Measurements from ENCODE around the gene CCDC154. TPM values are rescaled to one million over a fixed set of nuclear protein-coding genes. Genes with fewer than 3 reads are reported as not detected.

CCDC154 gene
- total RNA-seq, 1 experiment from 2014 or later: 0.75 TPM

DNA sequence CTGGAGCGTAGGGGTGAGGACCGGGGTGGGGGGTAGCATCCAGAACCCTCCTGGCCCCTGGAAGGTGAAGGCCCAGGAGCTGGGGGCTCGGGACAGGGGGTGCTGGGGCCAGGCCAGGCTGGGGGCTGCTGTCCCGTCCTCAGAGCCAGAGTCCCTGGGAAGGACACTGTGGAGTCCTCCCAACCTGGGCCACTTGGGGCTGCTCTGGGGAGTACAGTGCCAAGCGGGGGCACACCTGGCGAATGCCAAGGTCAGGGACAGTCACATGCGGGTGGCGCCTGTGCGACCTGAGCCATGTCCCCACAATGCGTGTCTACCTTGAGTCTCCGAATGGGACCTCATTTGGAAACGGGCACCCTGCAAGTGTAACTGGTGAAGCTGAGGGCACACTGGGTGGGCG lies 14.7 kb downstream of the CCDC154 start:
- in situ Hi-C loops (cut with HindIII; ENCODE audit: low sequenced_read_pairs): no loop called here
- DNase-seq (ENCODE audit: low spot score): no peak

DNA sequence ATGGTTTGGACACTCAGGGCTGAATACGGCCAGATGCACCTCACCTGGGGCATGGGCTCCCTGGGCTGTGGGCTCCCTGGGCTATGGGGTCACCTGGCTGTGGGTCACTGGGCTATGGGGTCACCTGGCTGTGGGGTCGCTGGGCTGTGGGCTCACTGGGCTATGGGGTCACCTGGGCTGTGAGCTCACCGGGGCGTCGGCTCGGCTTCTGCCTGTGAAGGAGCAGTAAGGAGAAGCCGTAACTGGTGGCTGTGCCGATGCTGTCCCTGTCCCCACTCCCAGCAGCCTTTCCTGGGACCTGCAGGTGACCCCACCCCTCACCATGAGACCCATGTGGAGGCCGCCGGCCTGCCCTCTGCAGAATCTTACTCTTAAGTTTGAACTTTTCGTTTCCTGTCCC lies 15.3 kb downstream of the CCDC154 start:
- no peak for DNase-seq (ENCODE audit: low spot score)
- in situ Hi-C loops (cut with HindIII; ENCODE audit: low sequenced_read_pairs): no loop called here

DNA sequence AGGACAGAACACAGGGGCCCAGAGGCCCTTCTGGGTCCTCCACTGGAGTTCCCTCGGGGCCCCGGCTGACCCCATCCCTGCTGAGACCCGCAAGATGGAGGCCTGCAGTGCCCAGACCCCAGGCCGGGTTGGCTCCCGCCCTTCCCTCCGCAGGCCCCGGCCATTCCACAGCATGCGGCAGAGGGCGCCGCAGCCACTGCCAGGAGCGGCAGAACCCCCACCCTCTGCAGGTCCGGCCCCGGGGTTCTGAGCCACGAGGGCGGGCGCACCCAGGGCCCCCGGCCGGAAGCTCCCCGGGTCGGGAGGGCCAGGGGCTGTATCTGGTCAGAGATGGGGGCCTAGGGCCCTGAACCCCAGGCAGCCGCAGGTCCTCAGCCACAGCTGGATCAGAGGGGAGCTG lies 15.8 kb downstream of the CCDC154 start:
- in situ Hi-C loops (cut with HindIII; ENCODE audit: low sequenced_read_pairs): no loop called here
- DNase-seq (ENCODE audit: low spot score): no peak

DNA sequence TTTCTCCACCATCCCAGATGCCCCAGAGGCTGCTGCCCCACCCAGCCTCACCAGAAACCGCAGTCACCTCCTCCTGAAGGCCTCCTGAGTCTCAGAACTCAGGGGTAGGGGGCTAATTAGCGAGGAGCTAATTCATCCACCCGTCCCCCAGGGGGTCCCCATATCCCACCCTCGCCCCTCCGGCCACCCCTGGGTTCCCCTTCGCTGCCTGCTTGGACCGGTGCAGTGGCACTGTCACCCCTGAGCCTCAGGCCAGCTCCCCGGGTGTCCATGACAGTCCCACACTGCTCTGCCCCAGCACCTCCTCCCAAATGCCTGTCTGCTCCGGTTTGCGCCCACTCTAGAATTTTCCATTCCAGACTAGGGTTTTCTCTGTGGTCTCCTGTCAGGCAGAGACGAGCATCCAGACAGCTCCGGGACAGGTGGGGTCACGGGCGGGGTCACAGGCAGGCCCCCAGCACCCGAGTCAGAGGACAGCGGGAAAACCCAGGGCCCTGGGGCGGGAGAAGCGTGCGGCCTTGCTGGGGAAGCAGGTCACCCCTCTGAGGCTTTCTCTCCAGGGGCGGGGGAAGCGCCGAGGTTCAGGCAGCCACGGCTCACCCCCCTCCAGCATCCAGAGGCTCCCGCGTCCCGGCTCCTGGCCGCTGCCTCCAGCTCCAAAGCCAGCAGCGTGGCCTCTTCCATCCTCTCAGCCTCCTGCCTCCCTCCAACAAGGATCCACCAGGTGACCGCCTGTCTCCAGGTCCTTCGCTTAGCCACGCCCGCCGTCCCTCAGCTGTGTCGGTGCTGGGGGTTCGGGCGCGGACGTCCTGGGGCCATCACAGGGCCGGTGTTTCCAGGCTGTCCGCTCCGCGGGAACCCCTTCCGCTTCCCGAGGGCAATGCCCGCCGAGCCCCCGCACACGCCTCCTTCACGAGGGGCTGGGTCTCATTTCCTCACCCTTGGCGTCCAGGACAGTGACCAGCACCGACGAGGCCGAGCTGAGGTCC lies 16.6 kb downstream of the CCDC154 start:
- no peak for DNase-seq (ENCODE audit: low spot score)
- in situ Hi-C loops (cut with HindIII; ENCODE audit: low sequenced_read_pairs): no loop called here

DNA sequence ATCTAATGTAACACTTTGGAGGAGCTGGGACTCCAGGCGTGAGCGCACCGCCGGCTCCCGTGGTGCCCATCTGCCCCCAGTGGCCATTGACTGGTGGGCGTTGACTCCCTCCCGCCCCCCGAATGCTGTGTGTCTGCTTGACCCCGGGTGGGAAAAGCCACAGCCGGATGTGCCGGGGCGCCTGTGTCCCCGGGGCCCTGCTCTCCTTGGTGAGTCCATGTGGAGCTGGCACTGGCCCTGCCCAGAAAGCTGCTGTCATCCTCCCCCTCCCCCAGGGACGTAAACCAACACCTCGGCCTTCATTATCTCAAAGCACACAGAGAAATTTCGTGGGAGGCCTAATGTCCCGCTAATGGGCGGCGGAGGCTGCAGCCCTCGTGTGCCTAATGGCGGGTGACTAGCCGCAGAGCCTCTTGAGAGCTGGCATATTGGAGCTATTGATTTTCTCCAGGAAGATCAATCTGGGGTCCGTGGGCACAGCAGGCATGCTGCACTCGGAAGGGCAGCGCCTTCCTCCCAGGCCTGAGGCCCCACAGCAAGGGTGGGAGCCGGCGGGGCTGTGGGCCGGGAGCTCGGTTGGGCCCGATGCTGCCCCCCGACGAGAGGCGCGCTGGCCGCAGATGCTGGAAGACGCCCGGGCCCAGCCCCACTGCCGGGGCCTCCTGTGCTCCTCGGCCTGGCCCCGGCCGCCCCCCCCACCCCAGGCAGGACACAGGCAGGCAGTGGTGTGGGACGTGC lies 17.5 kb downstream of the CCDC154 start:
- DNase-seq (ENCODE audit: low spot score): no peak
- in situ Hi-C loops (cut with HindIII; ENCODE audit: low sequenced_read_pairs): no loop called here

- in situ Hi-C loops (cut with HindIII; ENCODE audit: low sequenced_read_pairs): no loop called here
- no peak for DNase-seq (ENCODE audit: low spot score)
Measured at GRCh38 chr16:1425616-1426370, 18.6 kb downstream of the CCDC154 start.

GRCh38 chr16:1424028-1424427 lies 20.3 kb downstream of the CCDC154 start:
- no peak for DNase-seq (ENCODE audit: low spot score)
- in situ Hi-C loops (cut with HindIII; ENCODE audit: low sequenced_read_pairs): no loop called here

DNA sequence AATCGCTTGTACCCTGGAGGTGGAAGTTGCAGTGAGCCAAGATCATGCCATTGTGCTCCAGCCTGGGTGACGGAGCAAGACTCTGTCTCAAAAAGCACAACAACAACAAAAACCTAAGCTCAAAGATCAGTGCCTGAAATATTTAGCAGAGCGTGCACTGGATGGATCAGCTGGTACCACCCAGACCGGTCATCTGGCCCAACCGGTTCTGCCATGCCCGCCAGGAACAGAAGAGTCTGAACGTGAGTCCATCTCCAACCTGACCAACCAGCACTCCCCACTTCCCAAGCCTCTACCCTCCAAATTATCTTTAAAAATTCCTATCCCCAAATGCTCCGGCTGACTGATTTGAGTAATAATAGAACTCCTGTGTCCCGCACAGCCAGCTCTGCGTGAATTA lies 22.3 kb downstream of the CCDC154 start:
- in situ Hi-C loops (cut with HindIII; ENCODE audit: low sequenced_read_pairs): no loop called here
- no peak for DNase-seq (ENCODE audit: low spot score)

DNA sequence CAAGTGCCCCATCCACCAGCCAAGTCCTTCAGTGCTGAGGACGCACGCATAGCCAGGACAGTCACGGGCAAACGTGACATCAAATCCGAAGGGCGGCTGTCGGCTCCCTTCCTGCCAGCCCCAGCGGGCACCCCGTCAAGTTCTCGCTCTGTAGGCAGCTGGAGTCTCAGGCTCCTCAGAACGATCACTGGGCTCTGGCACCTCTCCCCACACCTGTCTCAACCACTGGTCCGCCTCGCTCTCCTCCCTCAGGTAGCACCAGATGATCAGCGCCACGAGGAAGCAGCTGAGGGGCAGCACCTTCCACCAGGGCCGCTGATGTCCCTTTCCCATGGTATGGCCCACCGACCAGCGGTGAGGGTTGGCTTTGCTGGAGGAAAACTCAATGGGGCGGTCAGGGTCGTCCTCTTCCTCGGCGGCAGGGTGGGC lies 24.2 kb downstream of the CCDC154 start:
- in situ Hi-C loops (cut with HindIII; ENCODE audit: low sequenced_read_pairs): no loop called here
- DNase-seq (ENCODE audit: low spot score): no peak

GRCh38 chr16:1416521-1416941 lies 27.8 kb downstream of the CCDC154 start:
- no peak for DNase-seq (ENCODE audit: low spot score)
- in situ Hi-C loops (cut with HindIII; ENCODE audit: low sequenced_read_pairs): no loop called here

DNA sequence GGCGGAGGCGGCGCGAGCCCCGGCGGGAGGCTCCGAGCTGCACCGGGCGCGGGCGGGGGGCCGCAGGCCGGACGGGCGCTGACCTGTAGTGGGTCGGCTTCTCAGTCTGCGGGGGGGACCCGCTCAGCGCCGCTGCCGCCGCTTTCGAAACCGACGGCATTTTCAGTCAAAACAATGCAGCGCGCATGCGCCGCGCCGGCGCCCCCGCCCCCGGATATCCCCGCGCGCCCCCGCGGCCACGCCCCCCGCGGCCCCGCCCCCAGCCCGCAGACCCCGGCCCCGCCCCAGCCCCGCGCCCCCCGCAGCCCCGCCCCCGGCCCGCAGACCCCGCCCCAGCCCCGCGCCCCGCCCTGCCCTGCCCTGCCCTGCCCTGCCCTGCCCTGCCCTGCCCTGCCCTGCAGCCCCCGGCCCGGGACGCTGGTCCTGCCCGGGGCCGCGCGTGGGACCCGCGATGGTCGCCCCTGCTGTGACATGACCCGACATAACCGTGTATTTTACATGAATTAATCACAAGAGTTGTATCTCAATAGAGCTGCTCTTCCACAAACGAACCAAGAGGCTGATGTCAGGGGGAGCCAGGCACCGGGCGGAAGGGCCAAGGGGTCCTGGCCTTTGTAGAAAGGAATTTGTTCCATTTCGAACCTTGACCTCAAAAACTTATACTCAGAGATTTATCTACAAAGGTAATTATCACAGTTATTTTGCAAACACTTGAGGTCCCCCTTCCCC lies 29.7 kb downstream of the CCDC154 start, which contains the start of gene UNKL:
Gene UNKL, minus strand, starts transcription at position 173 of the 729 bp plus-strand sequence. Its CDS starts 13 bp downstream, at position 160.
- in situ Hi-C loops (cut with HindIII; ENCODE audit: low sequenced_read_pairs): no loop called here
- DNase-seq (ENCODE audit: low spot score): peak; percentile 36

GRCh38 chr16:1413684-1414531 lies 30.4 kb downstream of the CCDC154 start:
- in situ Hi-C loops (cut with HindIII; ENCODE audit: low sequenced_read_pairs): no loop called here
- DNase-seq (ENCODE audit: low spot score): peak; percentile 28

- in situ Hi-C loops (cut with HindIII; ENCODE audit: low sequenced_read_pairs): no loop called here
- DNase-seq (ENCODE audit: low spot score): no peak
Measured at GRCh38 chr16:1412847-1413246, 31.5 kb downstream of the CCDC154 start.

GRCh38 chr16:1408171-1408837 lies 36.1 kb downstream of the CCDC154 start:
- DNase-seq (ENCODE audit: low spot score): peak; percentile 78
- in situ Hi-C loops (cut with HindIII; ENCODE audit: low sequenced_read_pairs): no loop called here

DNA sequence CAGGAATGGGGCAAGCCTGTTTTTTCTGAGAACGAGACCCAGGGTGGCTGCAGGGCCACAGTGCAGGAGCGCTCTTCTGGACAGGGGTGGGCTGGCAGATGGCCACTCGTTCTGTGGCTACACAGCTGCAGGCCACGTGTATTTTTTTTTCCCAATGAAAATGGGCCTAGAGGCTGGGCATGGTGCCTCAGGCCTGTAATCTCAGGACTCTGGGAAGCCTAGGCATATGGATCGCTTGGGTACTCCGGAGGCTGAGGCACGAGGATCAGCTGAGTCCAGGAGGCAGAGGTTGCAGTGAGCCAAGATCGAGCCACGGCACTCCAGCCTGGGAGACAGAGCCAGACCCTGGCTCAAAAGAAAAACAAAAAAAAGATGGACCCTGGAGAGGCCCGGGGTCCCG lies 36.6 kb downstream of the CCDC154 start:
- in situ Hi-C loops (cut with HindIII; ENCODE audit: low sequenced_read_pairs): no loop called here
- no peak for DNase-seq (ENCODE audit: low spot score)

DNA sequence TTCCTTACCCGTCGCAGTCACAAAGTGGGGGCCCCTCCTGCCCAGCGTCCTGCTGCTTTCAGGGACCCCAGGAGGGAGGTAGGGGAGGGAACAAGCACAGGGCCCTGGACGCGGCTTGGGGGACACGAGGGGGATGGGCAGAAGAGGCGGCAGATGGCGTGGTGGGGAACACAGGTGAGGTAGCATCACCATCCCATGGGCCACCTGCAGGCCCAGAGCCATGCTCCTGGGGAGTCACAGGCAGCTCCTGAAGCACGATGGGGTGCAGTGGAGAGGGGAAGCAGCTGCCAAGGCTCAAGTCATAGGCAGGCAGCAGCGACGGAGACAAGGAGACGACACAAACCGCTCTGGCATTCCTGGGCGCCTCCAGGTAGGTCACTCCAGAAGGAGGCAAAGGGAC lies 40.6 kb downstream of the CCDC154 start:
- in situ Hi-C loops (cut with HindIII; ENCODE audit: low sequenced_read_pairs): no loop called here
- DNase-seq (ENCODE audit: low spot score): no peak

GRCh38 chr16:1403036-1403435 lies 41.3 kb downstream of the CCDC154 start:
- DNase-seq (ENCODE audit: low spot score): no peak
- in situ Hi-C loops (cut with HindIII; ENCODE audit: low sequenced_read_pairs): no loop called here

Measured in G401 (cell line).